Upper lobe of left lung (tissue), 6 donors: ENCODE results near the gene DHRS7B. TPM values are rescaled to one million over a fixed set of nuclear protein-coding genes. Genes with fewer than 3 reads are reported as not detected.

ENCODE experiments used
- ATAC-seq, 2 donors: fragments of 200-7000 bp; cut with Tn5 transposase; one replicate each; pipeline ENCODE4 v1.9.1; 2022; ENCODE audit warnings: mild to moderate bottlenecking in 2 of 2, moderate library complexity in 2 of 2; ENCODE audit not compliant: low FRiP score in 2 of 2
- DNase-seq, 2 donors: peaks; one replicate each; pipeline ENCODE4 v3.0.0-alpha.2; 2019 to 2020
- H3K27ac ChIP-seq, 4 donors: fragments of 200-600 bp; sonication (generic); one replicate each; pipeline ENCODE4 v1.5.1; 2016 to 2019
- H3K27me3 ChIP-seq, 4 donors: fragments of 200-600 bp; sonication (generic); one replicate each; pipeline ENCODE4 v1.5.1; 2017 to 2019
- H3K36me3 ChIP-seq, 4 donors: fragments of 200-600 bp; sonication (generic); one replicate each; pipeline ENCODE4 v1.5.1; 2016 to 2019
- H3K4me1 ChIP-seq, 4 donors: fragments of 200-600 bp; sonication (generic); one replicate each; pipeline ENCODE4 v1.5.1; 2018 to 2019
- H3K4me3 ChIP-seq, 4 donors: fragments of 200-600 bp; sonication (generic); one replicate each; pipeline ENCODE4 v1.5.1; 2017 to 2019; ENCODE audit warnings: mild to moderate bottlenecking in 2 of 4, moderate library complexity in 1 of 4
- H3K9me3 ChIP-seq, 4 donors: fragments of 200-600 bp; sonication (generic); one replicate each; pipeline ENCODE4 v1.5.1; 2018 to 2019
- CTCF ChIP-seq, 6 experiments: fragments of 450-650 bp in 4 of 6; fragments of 200-600 bp in 2 of 6; sonication (generic) in 2 of 6; IDR thresholded peaks; one replicate each; pipeline ENCODE4 v1.5.1; 2016 to 2019; ENCODE audit warnings: antibody characterized with exemption in 6 of 6
- EP300 ChIP-seq, 4 donors: sonication (generic); formaldehyde crosslinking; IDR thresholded peaks; one replicate each; pipeline ENCODE4 v1.5.1; 2017; ENCODE audit warnings: antibody characterized with exemption in 4 of 4, control low read depth in 2 of 4
- POLR2A ChIP-seq, 4 donors: fragments of 450-650 bp; IDR thresholded peaks; one replicate each; pipeline ENCODE4 v1.5.1; 2016 to 2017; ENCODE audit warnings: antibody characterized with exemption in 4 of 4, mild to moderate bottlenecking in 2 of 4
- POLR2AphosphoS5 ChIP-seq, 2 donors: sonication (generic); formaldehyde crosslinking; IDR thresholded peaks; one replicate each; pipeline ENCODE4 v1.5.1; 2017; ENCODE audit warnings: antibody characterized with exemption in 2 of 2
- WGBS, 2 donors: methylation state at CpG; one replicate each; pipeline ENCODE4 v1.1.5; 2017 to 2018; 5-methylcytosine and 5-hydroxymethylcytosine counted together
- total RNA-seq, 6 donors: library from RNA; depleted of rRNA in 4 of 6; stranded (reverse); fragments of >200 nt in 4 of 6; gene quantifications; one replicate each; pipeline versions ENCODE4 v1.1.0 to v1.2.1, GENCODE V29; 2016 to 2021
- donor health status: DM: no; HTN: no; CAD: no; lungs with moderate emphysema.
- donor health status: DM: no; HTN: yes; CAD: no; lungs with severe emphysema.

The DHRS7B gene
- total RNA-seq, 6 donors from 2014 or later, result 16.8 to 47.2 (median 30.2) TPM

GRCh38 chr17:21094298-21094704 lies 32.5 kb upstream of the DHRS7B start:
- ATAC-seq, result no peak
- peaks cover 0 to 8% (median 6%) of the 10 kb centered on the region in 4 donors for H3K4me1 ChIP-seq
- no peaks in the 10 kb centered on the region for H3K27me3 ChIP-seq
- DNase-seq, result no peak
- 72 to 80% methylated on average over 5 of the region's 5 CpGs for WGBS, 2 donors
- no peak overlapping the region for H3K27ac ChIP-seq
- H3K4me3 ChIP-seq, result no peak overlapping the region
- H3K36me3 ChIP-seq, result no peaks in the 10 kb centered on the region
- TF ChIP-seq EP300 (IDR thresholded peaks at IDR 0.05) (no peak), POLR2A (IDR thresholded peaks at IDR 0.05) (no peak), CTCF (IDR thresholded peaks at IDR 0.05) (no peak), POLR2AphosphoS5 (IDR thresholded peaks at IDR 0.05) (no peak)
- H3K9me3 ChIP-seq, result no peaks in the 10 kb centered on the region

- no peaks in the 10 kb centered on the region for H3K27me3 ChIP-seq
- ATAC-seq (no peak), DNase-seq (no peak)
- no peaks in the 10 kb centered on the region for H3K9me3 ChIP-seq
- H3K36me3 ChIP-seq, result no peaks in the 10 kb centered on the region
- peaks cover 0 to 18% (median 11%) of the 10 kb centered on the region in 4 donors for H3K4me1 ChIP-seq
- H3K4me3 ChIP-seq, result no peak overlapping the region
- WGBS, 2 donors, result 87 to 97% methylated on average over 3 of the region's 3 CpGs
- TF ChIP-seq CTCF (IDR thresholded peaks at IDR 0.05), result no peak
- no peak for TF ChIP-seq POLR2A (IDR thresholded peaks at IDR 0.05)
- TF ChIP-seq EP300 (IDR thresholded peaks at IDR 0.05), result no peak
- TF ChIP-seq POLR2AphosphoS5 (IDR thresholded peaks at IDR 0.05), result no peak
- no peak overlapping the region for H3K27ac ChIP-seq
Measured at GRCh38 chr17:21095735-21096134, 31.0 kb upstream of the DHRS7B start.

GRCh38 chr17:21096874-21097273 lies 29.9 kb upstream of the DHRS7B start:
- DNase-seq, result no peak
- WGBS, 2 donors, result 33 to 68% methylated on average over 1 to 2 of the region's 2 CpGs
- no peak for ATAC-seq
- Histone ChIP-seq H3K27me3 (no peaks in the 10 kb centered on the region), H3K36me3 (no peaks in the 10 kb centered on the region), H3K4me3 (no peak overlapping the region), H3K4me1 (peaks cover 0 to 18% (median 11%) of the 10 kb centered on the region in 4 donors), H3K27ac (no peak overlapping the region), H3K9me3 (no peaks in the 10 kb centered on the region)
- TF ChIP-seq CTCF (IDR thresholded peaks at IDR 0.05) (no peak), POLR2AphosphoS5 (IDR thresholded peaks at IDR 0.05) (no peak), POLR2A (IDR thresholded peaks at IDR 0.05) (no peak), EP300 (IDR thresholded peaks at IDR 0.05) (no peak)

GRCh38 chr17:21098934-21099689 lies 27.7 kb upstream of the DHRS7B start:
- Histone ChIP-seq H3K9me3 (no peaks in the 10 kb centered on the region), H3K36me3 (no peaks in the 10 kb centered on the region), H3K27me3 (no peaks in the 10 kb centered on the region), H3K4me3 (peak overlapping the region in 3 of 4 donors; percentile 43 to 58 (median 49)), H3K27ac (no peak overlapping the region), H3K4me1 (peaks cover 0 to 18% (median 11%) of the 10 kb centered on the region in 4 donors)
- ATAC-seq (peak; percentile 86 to 92), DNase-seq (peak in 1 of 2 donors; percentile 63)
- no peak for TF ChIP-seq POLR2A (IDR thresholded peaks at IDR 0.05)
- no peak for TF ChIP-seq EP300 (IDR thresholded peaks at IDR 0.05)
- TF ChIP-seq POLR2AphosphoS5 (IDR thresholded peaks at IDR 0.05), result no peak
- no peak for TF ChIP-seq CTCF (IDR thresholded peaks at IDR 0.05)
- 1 to 2% methylated on average over 29 of the region's 29 CpGs for WGBS, 2 donors

GRCh38 chr17:21100636-21101035 lies 26.1 kb upstream of the DHRS7B start:
- Histone ChIP-seq H3K4me3 (no peak overlapping the region), H3K27me3 (no peaks in the 10 kb centered on the region), H3K27ac (no peak overlapping the region), H3K9me3 (no peaks in the 10 kb centered on the region), H3K4me1 (peaks cover 0 to 18% (median 11%) of the 10 kb centered on the region in 4 donors), H3K36me3 (no peaks in the 10 kb centered on the region)
- ATAC-seq (no peak), DNase-seq (no peak)
- no peak for TF ChIP-seq POLR2AphosphoS5 (IDR thresholded peaks at IDR 0.05)
- TF ChIP-seq EP300 (IDR thresholded peaks at IDR 0.05), result no peak
- no peak for TF ChIP-seq CTCF (IDR thresholded peaks at IDR 0.05)
- TF ChIP-seq POLR2A (IDR thresholded peaks at IDR 0.05), result no peak
- WGBS, 2 donors, result 75 to 76% methylated on average over 2 of the region's 2 CpGs
